Panc1 (cell line): ENCODE data around the gene SMC6. TPM values are rescaled to one million over a fixed set of nuclear protein-coding genes. Genes with fewer than 3 reads are reported as not detected.

ENCODE experiments used
- ATAC-seq: fragments of 200-7000 bp; cut with Tn5 transposase; 2 replicates; pipeline ENCODE4 v1.9.1; 2020; ENCODE audit warnings: mild to moderate bottlenecking, moderate library complexity
- BruUV-seq: library from RNA; stranded (reverse); fragments of 400-500 nt; replicated peaks from 2 replicates; lab custom pipeline; 2021; lab: Mats Ljungman, UMichigan
- CTCF ChIA-PET: fragments of 300-600 bp; sonication (Branson Sonifier 250); formaldehyde crosslinking; loops from one replicate; lab custom pipeline; 2022; ENCODE audit warnings: antibody characterized with exemption; lab: Charles Lee
- POLR2A ChIA-PET: fragments of 300-600 bp; sonication (Branson Sonifier 250); formaldehyde crosslinking; loops from one replicate; lab custom pipeline; 2022; ENCODE audit warnings: antibody characterized with exemption; lab: Charles Lee
- DNase-seq: peaks from one replicate; pipeline ENCODE4 v3.0.0-alpha.2; 2010; ENCODE audit warnings: low read depth, low spot score
- H3K27ac ChIP-seq: 2 replicates; pipeline ENCODE4 v1.5.1; 2011; ENCODE audit warnings: mild to moderate bottlenecking, low read length, inconsistent platforms
- H3K27me3 ChIP-seq: fragments of 200-500 bp; sonication (Bioruptor generic); 2 replicates; pipeline ENCODE4 v1.6.0; 2014; ENCODE audit warnings: low read length, inconsistent platforms; ENCODE audit not compliant: control insufficient read depth, insufficient read depth
- H3K36me3 ChIP-seq: fragments of 200-500 bp; sonication (Bioruptor generic); 2 replicates; pipeline ENCODE4 v1.5.1; 2014; ENCODE audit warnings: inconsistent platforms, mild to moderate bottlenecking, low read length, moderate library complexity; ENCODE audit not compliant: control insufficient read depth, insufficient read depth
- H3K4me1 ChIP-seq: 2 replicates; pipeline ENCODE4 v1.5.1; 2011; ENCODE audit warnings: inconsistent platforms, mild to moderate bottlenecking, low read length, moderate library complexity; ENCODE audit not compliant: control insufficient read depth, insufficient read depth
- H3K4me3 ChIP-seq, 2 experiments: 2 replicates each; pipeline ENCODE4 v1.5.1; 2011 to 2012; ENCODE audit warnings: low read depth in 2 of 2, low read length in 2 of 2, mild to moderate bottlenecking in 2 of 2, inconsistent platforms in 1 of 2, moderate library complexity in 1 of 2
- H3K9me3 ChIP-seq: fragments of 200-500 bp; sonication (Bioruptor generic); 2 replicates; pipeline ENCODE4 v1.5.1; 2014; ENCODE audit warnings: low read depth, mild to moderate bottlenecking, inconsistent platforms, low read length, moderate library complexity; ENCODE audit not compliant: control insufficient read depth, insufficient read depth
- POLR2AphosphoS5 ChIP-seq: IDR thresholded peaks from 2 replicates; pipeline ENCODE4 v1.6.1; 2012; ENCODE audit warnings: mild to moderate bottlenecking, low read depth, low read length, moderate library complexity
- SIN3A ChIP-seq: IDR thresholded peaks from 2 replicates; pipeline ENCODE4 v1.6.1; 2012; ENCODE audit warnings: low read depth, mild to moderate bottlenecking, low read length, moderate library complexity, borderline replicate concordance; ENCODE audit not compliant: insufficient read depth
- TCF7L2 ChIP-seq: IDR thresholded peaks from 2 replicates; pipeline ENCODE4 v1.6.1; 2011; ENCODE audit warnings: mild to moderate bottlenecking, low read depth, low read length, inconsistent platforms
- in situ Hi-C: cut with HindIII; loops from 2 replicates; pipeline ENCODE4 v1.10.0; 2016; ENCODE audit warnings: low sequenced_read_pairs, low pct_unique_long_range_greater_than_20kb
- intact Hi-C: fragments of 100-400 bp; cut with micrococcal nuclease; formaldehyde crosslinking; loops from one replicate; pipeline ENCODE4 v1.10.0; 2022; ENCODE audit not compliant: unreplicated experiment
- total RNA-seq: library from RNA; stranded (reverse); gene quantifications from one replicate; pipeline ENCODE4 v1.2.1, GENCODE V29; 2021; ENCODE audit not compliant: unreplicated experiment
- TF ChIP-seq, protein P1 (sequence below): fragments of 450-650 bp; IDR thresholded peaks from 2 replicates; pipeline ENCODE4 v1.5.1; 2017; ENCODE audit warnings: mild to moderate bottlenecking
- TF ChIP-seq, protein P2 (sequence below), 2 experiments: IDR thresholded peaks; 2 replicates each; pipeline ENCODE4 v1.6.1; 2011 to 2012; ENCODE audit warnings: low read depth in 2 of 2, control low read depth in 1 of 2, low read length in 1 of 2, mild to moderate bottlenecking in 1 of 2, moderate library complexity in 1 of 2; ENCODE audit not compliant: insufficient read depth in 1 of 2

Gene SMC6
- total RNA-seq, 1 experiment from 2014 or later = 43.8 TPM

GRCh38 chr2:17736989-17737388 lies 16.6 kb downstream of the SMC6 start:
- Histone ChIP-seq H3K27ac (no peak overlapping the region), H3K27me3 (no peaks in the 10 kb centered on the region), H3K4me1 (no peaks in the 10 kb centered on the region), H3K9me3 (no peaks in the 10 kb centered on the region), H3K36me3 (peaks cover 35% of the 10 kb centered on the region), H3K4me3 (no peak overlapping the region)
- no peak for DNase-seq
- CTCF ChIA-PET = no interaction called here
- in situ Hi-C loops = no loop called here
- POLR2A ChIA-PET = no interaction called here
- no peak for TF ChIP-seq SIN3A
- no peak for TF ChIP-seq TCF7L2
- TF ChIP-seq, protein P1, sequence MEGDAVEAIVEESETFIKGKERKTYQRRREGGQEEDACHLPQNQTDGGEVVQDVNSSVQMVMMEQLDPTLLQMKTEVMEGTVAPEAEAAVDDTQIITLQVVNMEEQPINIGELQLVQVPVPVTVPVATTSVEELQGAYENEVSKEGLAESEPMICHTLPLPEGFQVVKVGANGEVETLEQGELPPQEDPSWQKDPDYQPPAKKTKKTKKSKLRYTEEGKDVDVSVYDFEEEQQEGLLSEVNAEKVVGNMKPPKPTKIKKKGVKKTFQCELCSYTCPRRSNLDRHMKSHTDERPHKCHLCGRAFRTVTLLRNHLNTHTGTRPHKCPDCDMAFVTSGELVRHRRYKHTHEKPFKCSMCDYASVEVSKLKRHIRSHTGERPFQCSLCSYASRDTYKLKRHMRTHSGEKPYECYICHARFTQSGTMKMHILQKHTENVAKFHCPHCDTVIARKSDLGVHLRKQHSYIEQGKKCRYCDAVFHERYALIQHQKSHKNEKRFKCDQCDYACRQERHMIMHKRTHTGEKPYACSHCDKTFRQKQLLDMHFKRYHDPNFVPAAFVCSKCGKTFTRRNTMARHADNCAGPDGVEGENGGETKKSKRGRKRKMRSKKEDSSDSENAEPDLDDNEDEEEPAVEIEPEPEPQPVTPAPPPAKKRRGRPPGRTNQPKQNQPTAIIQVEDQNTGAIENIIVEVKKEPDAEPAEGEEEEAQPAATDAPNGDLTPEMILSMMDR = no peak
- TF ChIP-seq, protein P2, sequence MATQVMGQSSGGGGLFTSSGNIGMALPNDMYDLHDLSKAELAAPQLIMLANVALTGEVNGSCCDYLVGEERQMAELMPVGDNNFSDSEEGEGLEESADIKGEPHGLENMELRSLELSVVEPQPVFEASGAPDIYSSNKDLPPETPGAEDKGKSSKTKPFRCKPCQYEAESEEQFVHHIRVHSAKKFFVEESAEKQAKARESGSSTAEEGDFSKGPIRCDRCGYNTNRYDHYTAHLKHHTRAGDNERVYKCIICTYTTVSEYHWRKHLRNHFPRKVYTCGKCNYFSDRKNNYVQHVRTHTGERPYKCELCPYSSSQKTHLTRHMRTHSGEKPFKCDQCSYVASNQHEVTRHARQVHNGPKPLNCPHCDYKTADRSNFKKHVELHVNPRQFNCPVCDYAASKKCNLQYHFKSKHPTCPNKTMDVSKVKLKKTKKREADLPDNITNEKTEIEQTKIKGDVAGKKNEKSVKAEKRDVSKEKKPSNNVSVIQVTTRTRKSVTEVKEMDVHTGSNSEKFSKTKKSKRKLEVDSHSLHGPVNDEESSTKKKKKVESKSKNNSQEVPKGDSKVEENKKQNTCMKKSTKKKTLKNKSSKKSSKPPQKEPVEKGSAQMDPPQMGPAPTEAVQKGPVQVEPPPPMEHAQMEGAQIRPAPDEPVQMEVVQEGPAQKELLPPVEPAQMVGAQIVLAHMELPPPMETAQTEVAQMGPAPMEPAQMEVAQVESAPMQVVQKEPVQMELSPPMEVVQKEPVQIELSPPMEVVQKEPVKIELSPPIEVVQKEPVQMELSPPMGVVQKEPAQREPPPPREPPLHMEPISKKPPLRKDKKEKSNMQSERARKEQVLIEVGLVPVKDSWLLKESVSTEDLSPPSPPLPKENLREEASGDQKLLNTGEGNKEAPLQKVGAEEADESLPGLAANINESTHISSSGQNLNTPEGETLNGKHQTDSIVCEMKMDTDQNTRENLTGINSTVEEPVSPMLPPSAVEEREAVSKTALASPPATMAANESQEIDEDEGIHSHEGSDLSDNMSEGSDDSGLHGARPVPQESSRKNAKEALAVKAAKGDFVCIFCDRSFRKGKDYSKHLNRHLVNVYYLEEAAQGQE (IDR thresholded peaks at IDR 0.05; ENCODE audit: insufficient read depth in 1 of 2, low read depth in 2 of 2, low read length in 1 of 2) = no peak
- no peak for TF ChIP-seq POLR2AphosphoS5
- no peak for ATAC-seq
- intact Hi-C loops = no loop called here
- BruUV-seq = no TSS peak

DNA sequence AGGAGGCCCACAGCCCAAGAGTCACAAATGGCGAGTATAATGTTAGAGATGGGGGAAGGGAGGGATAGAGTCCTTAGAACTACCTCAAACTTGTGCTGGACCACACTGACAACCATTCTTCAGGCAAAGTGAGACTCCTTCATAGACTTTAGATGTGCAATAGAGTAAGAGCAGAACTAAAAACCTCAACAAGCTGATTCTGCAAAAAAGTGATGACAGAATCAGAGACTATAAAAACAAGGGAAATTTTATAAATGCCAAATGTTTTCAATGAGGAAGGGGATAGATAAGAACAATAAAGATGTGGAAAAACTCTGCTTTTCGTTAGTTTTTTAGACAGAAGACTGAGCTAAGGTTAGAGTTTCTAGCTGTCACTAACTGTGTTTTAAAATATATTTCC lies 17.7 kb downstream of the SMC6 start:
- intact Hi-C loops = no loop called here
- H3K9me3 ChIP-seq = no peaks in the 10 kb centered on the region
- TF ChIP-seq, protein P2 (IDR thresholded peaks at IDR 0.05; ENCODE audit: insufficient read depth in 1 of 2, low read depth in 2 of 2, low read length in 1 of 2) = no peak
- TF ChIP-seq SIN3A = no peak
- TF ChIP-seq TCF7L2 = no peak
- TF ChIP-seq POLR2AphosphoS5 = no peak
- TF ChIP-seq, protein P1 = no peak
- ATAC-seq (no peak), DNase-seq (no peak)
- no peaks in the 10 kb centered on the region for H3K4me1 ChIP-seq
- ChIA-PET POLR2A (no interaction called here), CTCF (no interaction called here)
- in situ Hi-C loops = no loop called here
- no peak overlapping the region for H3K27ac ChIP-seq
- no TSS peak for BruUV-seq
- H3K36me3 ChIP-seq = peaks cover 42% of the 10 kb centered on the region
- H3K4me3 ChIP-seq = no peak overlapping the region
- H3K27me3 ChIP-seq = no peaks in the 10 kb centered on the region
